Left lung (tissue), 10 donors: ENCODE results near the gene GALNT17. TPM values are rescaled to one million over a fixed set of nuclear protein-coding genes. Genes with fewer than 3 reads are reported as not detected.

ENCODE experiments used
- ATAC-seq: fragments of 200-7000 bp; cut with Tn5 transposase; one replicate; pipeline ENCODE4 v1.9.1; 2020; ENCODE audit warnings: moderate library complexity
- DNase-seq, 4 donors: peaks; one replicate each; pipeline ENCODE4 v3.0.0-alpha.2; 2013 to 2020
- H3K27ac ChIP-seq, 2 donors: fragments of 200-600 bp; sonication (generic) in 1 of 2; one replicate each; pipeline versions ENCODE4 v1.5.0 to v1.8.0; 2020 to 2021
- H3K27me3 ChIP-seq, 2 donors: fragments of 200-600 bp; sonication (generic) in 1 of 2; one replicate each; pipeline versions ENCODE4 v1.5.0 to v1.8.0; 2020 to 2021
- H3K36me3 ChIP-seq, 2 donors: fragments of 200-600 bp; sonication (generic) in 1 of 2; one replicate each; pipeline versions ENCODE4 v1.5.0 to v1.8.0; 2020 to 2021
- H3K4me1 ChIP-seq, 2 donors: fragments of 200-600 bp; one replicate each; pipeline ENCODE4 v1.8.0; 2021
- H3K4me3 ChIP-seq, 2 donors: fragments of 200-600 bp; sonication (generic) in 1 of 2; one replicate each; pipeline versions ENCODE4 v1.5.0 to v1.8.0; 2020 to 2021; ENCODE audit warnings: mild to moderate bottlenecking in 1 of 2
- H3K9me3 ChIP-seq, 2 donors: fragments of 200-600 bp; sonication (generic) in 1 of 2; one replicate each; pipeline versions ENCODE4 v1.5.0 to v1.8.0; 2020 to 2021
- intact Hi-C, 2 donors: fragments of 100-400 bp; cut with DNase I; formaldehyde crosslinking; loops; one replicate each; pipeline versions ENCODE4 v1.11.2 to v1.14.2; 2022
- polyA plus RNA-seq, 6 donors: library from polyadenylated mRNA; unstranded; fragments of 120-200 nt; gene quantifications; one replicate each; pipeline ENCODE4 v1.2.1, GENCODE V29; 2013; ENCODE audit not compliant: insufficient read length in 6 of 6
- total RNA-seq, 2 donors: library from RNA; stranded (reverse); fragmentation: NEBNext Ultra II Directional; extraction: Animal tissue kit (Norgen Biotek cat#: 25700); gene quantifications; one replicate each; pipeline ENCODE4 v1.2.1, GENCODE V29; 2021
- TF ChIP-seq, protein P1 (sequence below), 2 donors: fragments of 200-600 bp; sonication (generic) in 1 of 2; IDR thresholded peaks; one replicate each; pipeline versions ENCODE4 v1.5.0 to v1.8.0; 2021; ENCODE audit warnings: antibody characterized with exemption in 2 of 2
- donor health status: DM: no; HTN: yes; CAD: no.
- donor health status: DM: no; HTN: no; CAD: no.

The GALNT17 gene
- total and polyA plus RNA-seq, 8 donors, result 2.4 to 19.1 (median 9.7) TPM

GRCh38 chr7:71414490-71414889 lies 282.5 kb downstream of the GALNT17 start:
- TF ChIP-seq, protein P1, sequence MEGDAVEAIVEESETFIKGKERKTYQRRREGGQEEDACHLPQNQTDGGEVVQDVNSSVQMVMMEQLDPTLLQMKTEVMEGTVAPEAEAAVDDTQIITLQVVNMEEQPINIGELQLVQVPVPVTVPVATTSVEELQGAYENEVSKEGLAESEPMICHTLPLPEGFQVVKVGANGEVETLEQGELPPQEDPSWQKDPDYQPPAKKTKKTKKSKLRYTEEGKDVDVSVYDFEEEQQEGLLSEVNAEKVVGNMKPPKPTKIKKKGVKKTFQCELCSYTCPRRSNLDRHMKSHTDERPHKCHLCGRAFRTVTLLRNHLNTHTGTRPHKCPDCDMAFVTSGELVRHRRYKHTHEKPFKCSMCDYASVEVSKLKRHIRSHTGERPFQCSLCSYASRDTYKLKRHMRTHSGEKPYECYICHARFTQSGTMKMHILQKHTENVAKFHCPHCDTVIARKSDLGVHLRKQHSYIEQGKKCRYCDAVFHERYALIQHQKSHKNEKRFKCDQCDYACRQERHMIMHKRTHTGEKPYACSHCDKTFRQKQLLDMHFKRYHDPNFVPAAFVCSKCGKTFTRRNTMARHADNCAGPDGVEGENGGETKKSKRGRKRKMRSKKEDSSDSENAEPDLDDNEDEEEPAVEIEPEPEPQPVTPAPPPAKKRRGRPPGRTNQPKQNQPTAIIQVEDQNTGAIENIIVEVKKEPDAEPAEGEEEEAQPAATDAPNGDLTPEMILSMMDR (IDR thresholded peaks at IDR 0.05), result no peak
- H3K4me1 ChIP-seq, result no peaks in the 10 kb centered on the region
- H3K9me3 ChIP-seq, result peaks cover 0 to 36% of the 10 kb centered on the region in 2 donors
- ATAC-seq (no peak), DNase-seq (no peak)
- H3K27ac ChIP-seq, result no peak overlapping the region
- H3K36me3 ChIP-seq, result no peaks in the 10 kb centered on the region
- no peaks in the 10 kb centered on the region for H3K27me3 ChIP-seq
- no peak overlapping the region for H3K4me3 ChIP-seq
- intact Hi-C loops, result no loop called here

- H3K4me1 ChIP-seq, result no peaks in the 10 kb centered on the region
- no peak overlapping the region for H3K27ac ChIP-seq
- intact Hi-C loops, result no loop called here
- no peak overlapping the region for H3K4me3 ChIP-seq
- no peak for ATAC-seq
- no peaks in the 10 kb centered on the region for H3K36me3 ChIP-seq
- peaks cover 0 to 18% of the 10 kb centered on the region in 2 donors for H3K9me3 ChIP-seq
- DNase-seq, result no peak
- H3K27me3 ChIP-seq, result no peaks in the 10 kb centered on the region
- TF ChIP-seq, protein P1 (IDR thresholded peaks at IDR 0.05), result no peak
Observed at GRCh38 chr7:71419546-71420337, 287.8 kb downstream of the GALNT17 start.

DNA sequence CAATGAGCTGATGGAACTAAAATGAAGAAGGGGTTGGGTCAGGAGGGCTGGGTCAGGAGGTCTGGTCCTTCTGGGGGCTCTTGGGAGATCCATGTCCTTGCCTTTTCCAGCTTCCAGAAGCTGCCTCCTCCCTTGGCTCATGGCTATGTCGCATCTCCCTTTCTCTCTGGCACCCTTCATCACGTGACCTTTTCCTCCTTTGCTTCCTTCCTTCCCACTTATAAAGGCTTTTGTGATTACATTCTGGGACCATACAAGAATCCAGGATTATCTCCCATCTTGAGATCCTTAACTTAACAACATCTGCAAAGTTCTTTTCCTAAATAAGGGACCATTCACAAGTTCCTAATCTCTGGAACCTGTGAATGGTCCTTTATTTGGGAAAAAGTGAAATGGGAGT lies 290.2 kb downstream of the GALNT17 start:
- H3K4me3 ChIP-seq, result no peak overlapping the region
- H3K36me3 ChIP-seq, result no peaks in the 10 kb centered on the region
- TF ChIP-seq, protein P1 (IDR thresholded peaks at IDR 0.05), result no peak
- no peak for ATAC-seq
- no peaks in the 10 kb centered on the region for H3K4me1 ChIP-seq
- peaks cover 0 to 9% of the 10 kb centered on the region in 2 donors for H3K9me3 ChIP-seq
- no peak for DNase-seq
- intact Hi-C loops, result no loop called here
- H3K27ac ChIP-seq, result no peak overlapping the region
- H3K27me3 ChIP-seq, result no peaks in the 10 kb centered on the region

DNA sequence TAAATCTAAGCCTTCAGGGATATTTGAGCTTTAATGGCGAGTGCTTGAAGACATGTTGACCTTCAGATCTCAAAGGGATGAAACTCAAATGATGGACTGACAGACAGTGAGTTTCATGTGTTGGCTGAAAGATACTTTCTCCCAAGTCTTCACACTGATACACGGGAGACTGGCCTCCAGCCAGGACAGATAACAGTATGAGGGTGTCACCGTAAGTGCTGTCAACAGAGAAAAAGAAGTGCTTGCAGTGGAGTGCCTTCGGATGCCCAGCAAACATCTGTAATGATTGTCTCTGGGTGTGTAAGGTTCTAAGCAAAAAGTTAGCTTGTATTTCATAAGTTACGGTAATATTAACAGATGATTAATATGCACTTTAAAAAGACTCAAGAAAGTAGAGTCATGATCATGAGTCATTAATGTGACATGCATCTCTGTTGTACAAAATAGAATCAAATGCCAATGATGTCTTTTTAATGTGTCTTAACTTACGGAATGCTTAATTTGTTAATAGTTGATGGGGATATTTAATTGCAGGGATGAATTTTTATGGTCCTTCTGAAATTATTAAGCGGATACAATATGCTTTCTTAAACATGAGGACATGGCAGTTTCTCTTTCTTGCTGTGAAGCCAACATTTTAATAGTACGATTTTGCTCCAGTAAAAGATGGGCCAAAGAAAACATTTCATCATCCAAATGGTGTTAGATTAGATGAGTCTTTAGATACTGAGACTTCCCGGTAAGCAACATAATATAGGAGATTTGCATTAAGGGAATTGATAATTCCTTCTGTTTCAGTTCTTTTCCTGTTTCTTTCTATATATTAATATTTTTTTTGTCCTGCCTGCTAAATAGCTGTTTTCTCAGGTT lies 292.5 kb downstream of the GALNT17 start:
- Histone ChIP-seq H3K27ac (no peak overlapping the region), H3K4me3 (no peak overlapping the region), H3K4me1 (no peaks in the 10 kb centered on the region), H3K9me3 (peaks cover 0 to 5% of the 10 kb centered on the region in 2 donors), H3K27me3 (no peaks in the 10 kb centered on the region), H3K36me3 (no peaks in the 10 kb centered on the region)
- DNase-seq (no peak), ATAC-seq (no peak)
- TF ChIP-seq, protein P1 (IDR thresholded peaks at IDR 0.05), result no peak
- intact Hi-C loops, result no loop called here

GRCh38 chr7:71429083-71429482 lies 297.1 kb downstream of the GALNT17 start:
- Histone ChIP-seq H3K36me3 (no peaks in the 10 kb centered on the region), H3K4me3 (no peak overlapping the region), H3K27me3 (no peaks in the 10 kb centered on the region), H3K9me3 (no peaks in the 10 kb centered on the region), H3K4me1 (no peaks in the 10 kb centered on the region), H3K27ac (no peak overlapping the region)
- TF ChIP-seq, protein P1 (IDR thresholded peaks at IDR 0.05), result no peak
- ATAC-seq (no peak), DNase-seq (no peak)
- intact Hi-C loops, result no loop called here
